ENCODE data around the gene ENPP3. TPM values are rescaled to one million over a fixed set of nuclear protein-coding genes. Genes with fewer than 3 reads are reported as not detected.

Gene ENPP3
- total and polyA plus RNA-seq, 2 of the 13 experiments (the other 11 are each of a cell fraction or from before 2014, with no cell fraction given): 40.0 to 75.4 TPM

- TF ChIP-seq CREB3 (CRISPR knock-in tag; IDR thresholded peaks at IDR 0.05) (peak; percentile 58), PBX3 (CRISPR knock-in tag; IDR thresholded peaks at IDR 0.05; ENCODE audit: borderline replicate concordance) (peak; percentile 72; the same call in 1 of the 2 replicates), LBX2 (CRISPR knock-in tag; IDR thresholded peaks at IDR 0.05; ENCODE audit: borderline replicate concordance) (peak; percentile 62; the same call in 1 of the 2 replicates), ZNF687 (CRISPR knock-in tag; IDR thresholded peaks at IDR 0.05) (peak; percentile 98), IKZF1 (IDR thresholded peaks at IDR 0.05) (no peak), ZBTB46 (CRISPR knock-in tag; IDR thresholded peaks at IDR 0.05; ENCODE audit: borderline replicate concordance) (peak; percentile 97; the same call in 1 of the 2 replicates), ZNF280B (CRISPR knock-in tag; IDR thresholded peaks at IDR 0.05; ENCODE audit: borderline replicate concordance) (peak; percentile 99), ZFP37 (CRISPR knock-in tag; IDR thresholded peaks at IDR 0.05; ENCODE audit: borderline replicate concordance) (peak; percentile 97), MXD4 (CRISPR knock-in tag; IDR thresholded peaks at IDR 0.05) (peak; percentile 91), ZNF883 (CRISPR knock-in tag; IDR thresholded peaks at IDR 0.05; ENCODE audit: not compliant biosample characterization) (peak; percentile 99), RFX1 (IDR thresholded peaks at IDR 0.05) (no peak), RORA (CRISPR knock-in tag; IDR thresholded peaks at IDR 0.05) (0 out of 2 replicates have a peak, but pooled peaks have one; percentile 78), KDM4B (CRISPR knock-in tag; IDR thresholded peaks at IDR 0.05) (peak; percentile 100), SNAPC2 (CRISPR knock-in tag; IDR thresholded peaks at IDR 0.05) (peak; percentile 99), ZNF766 (CRISPR knock-in tag; IDR thresholded peaks at IDR 0.05; ENCODE audit: borderline replicate concordance) (peak; percentile 95), MEF2D (CRISPR knock-in tag; IDR thresholded peaks at IDR 0.05) (peak; percentile 97), ZNF274 (CRISPR knock-in tag; IDR thresholded peaks at IDR 0.05) (peak; percentile 97), GATAD1 (CRISPR knock-in tag; IDR thresholded peaks at IDR 0.05) (peak; percentile 99)
Measured at GRCh38 chr6:131627724-131628682, 9.1 kb upstream of the ENPP3 start, which contains the start of gene MED23 (continued).
